HEK293 (cell line): Measurements from ENCODE around the gene TPSG1.

Source experiments
- CTCF ChIA-PET: fragments of 350-600 bp; formaldehyde crosslinking; extraction: SDS; loops from one replicate; lab custom pipeline; 2021; ENCODE audit warnings: antibody characterized with exemption; lab: Yijun Ruan, JAX
- POLR2A ChIA-PET: fragments of 300-600 bp; formaldehyde crosslinking; extraction: SDS; loops from one replicate; lab custom pipeline; 2020; ENCODE audit warnings: antibody characterized with exemption, inconsistent platforms; lab: Yijun Ruan, JAX
- H3K27ac ChIP-seq: fragments of 200-500 bp; sonication (Bioruptor generic); 2 replicates; pipeline ENCODE4 v1.5.1; 2014; ENCODE audit warnings: low read depth, low read length, control low read depth, inconsistent platforms; ENCODE audit errors: extremely low read depth
- H3K36me3 ChIP-seq, 2 experiments: fragments of 200-500 bp in 1 of 2; sonication (Bioruptor generic) in 1 of 2; 1 replicate in 1 of 2; 2 replicates in 1 of 2; pipeline ENCODE4 v1.5.1; 2014 to 2017; ENCODE audit warnings: inconsistent platforms in 2 of 2, low read length in 2 of 2; ENCODE audit not compliant: control insufficient read depth in 2 of 2, insufficient read depth in 1 of 2
- H3K4me1 ChIP-seq: fragments of 200-500 bp; sonication (Bioruptor generic); 2 replicates; pipeline ENCODE4 v1.5.1; 2014; ENCODE audit warnings: mild to moderate bottlenecking, low read length, inconsistent platforms; ENCODE audit not compliant: control insufficient read depth, insufficient read depth
- H3K4me3 ChIP-seq: 2 replicates; pipeline ENCODE4 v1.5.1; 2011; ENCODE audit warnings: low read depth, mild to moderate bottlenecking, control low read depth, low read length, moderate library complexity
- H3K9me3 ChIP-seq: fragments of 200-500 bp; sonication (Bioruptor generic); 2 replicates; pipeline ENCODE4 v1.5.1; 2014; ENCODE audit warnings: low read depth, low read length, inconsistent platforms; ENCODE audit not compliant: control insufficient read depth, insufficient read depth
- GFI1B ChIP-seq: fragments of 450-650 bp; formaldehyde crosslinking; IDR thresholded peaks from 2 replicates; pipeline ENCODE4 v1.5.1; 2016; ENCODE audit warnings: missing biosample characterization, missing genetic modification characterization
- KLF1 ChIP-seq: fragments of 450-650 bp; formaldehyde crosslinking; IDR thresholded peaks from 2 replicates; pipeline ENCODE4 v1.5.1; 2016; ENCODE audit warnings: missing biosample characterization, missing genetic modification characterization
- KLF8 ChIP-seq: fragments of 450-650 bp; formaldehyde crosslinking; IDR thresholded peaks from 2 replicates; pipeline ENCODE4 v1.5.1; 2016; ENCODE audit warnings: missing biosample characterization, missing genetic modification characterization
- PRDM1 ChIP-seq: fragments of 450-650 bp; formaldehyde crosslinking; IDR thresholded peaks from 2 replicates; pipeline ENCODE4; 2016; ENCODE audit warnings: missing biosample characterization, missing genetic modification characterization
- RBAK ChIP-seq: fragments of 450-650 bp; formaldehyde crosslinking; IDR thresholded peaks from 2 replicates; pipeline ENCODE4 v1.5.1; 2016; ENCODE audit warnings: missing biosample characterization, missing genetic modification characterization
- SP2 ChIP-seq: fragments of 450-650 bp; formaldehyde crosslinking; IDR thresholded peaks from 2 replicates; pipeline ENCODE4 v1.5.1; 2016; ENCODE audit warnings: missing biosample characterization, missing genetic modification characterization
- TRIM28 ChIP-seq: IDR thresholded peaks from 2 replicates; pipeline ENCODE4 v1.6.1; 2011; ENCODE audit warnings: low read length, control low read depth, borderline replicate concordance
- ZBTB6 ChIP-seq: fragments of 450-650 bp; formaldehyde crosslinking; IDR thresholded peaks from 2 replicates; pipeline ENCODE4 v1.5.1; 2017; ENCODE audit warnings: missing biosample characterization, missing genetic modification characterization
- ZEB2 ChIP-seq: fragments of 450-650 bp; formaldehyde crosslinking; IDR thresholded peaks from 2 replicates; pipeline ENCODE4 v1.5.1; 2016; ENCODE audit warnings: missing biosample characterization, missing genetic modification characterization
- ZNF121 ChIP-seq: fragments of 450-650 bp; formaldehyde crosslinking; IDR thresholded peaks from 2 replicates; pipeline ENCODE4 v1.5.1; 2016; ENCODE audit warnings: missing biosample characterization, missing genetic modification characterization
- TF ChIP-seq, protein P1 (sequence below): fragments of 450-650 bp; IDR thresholded peaks from 2 replicates; pipeline ENCODE4 v1.5.1; 2018; ENCODE audit warnings: missing biosample characterization, missing genetic modification characterization

The TPSG1 gene

GRCh38 chr16:1213796-1214372, 11.2 kb downstream of the TPSG1 start:
- H3K36me3 ChIP-seq: peaks cover 0 to 24% of the 10 kb centered on the region in 2 experiments; a peak in 1 of 3 replicates
- no peak overlapping the region for H3K4me3 ChIP-seq
- H3K9me3 ChIP-seq: no peaks in the 10 kb centered on the region
- POLR2A ChIA-PET: no interaction called here
- CTCF ChIA-PET: interaction anchor here (0.5 to 1.1 kb wide), 2 partner anchors 157 to 277 kb away, joined by 3 to 8 read pairs; no protein-coding TSS in a partner anchor
- TF ChIP-seq GFI1B (tag by site-specific recombination) (no peak), KLF1 (tag by site-specific recombination) (peak; percentile 96), SP2 (tag by site-specific recombination) (peak; percentile 25; the same call in 1 of the 2 replicates)
- no peaks in the 10 kb centered on the region for H3K4me1 ChIP-seq
- no peak overlapping the region for H3K27ac ChIP-seq

GRCh38 chr16:1213231-1213630, 11.8 kb downstream of the TPSG1 start:
- ChIA-PET CTCF (no interaction called here), POLR2A (no interaction called here)
- H3K36me3 ChIP-seq: peaks cover 0 to 24% of the 10 kb centered on the region in 2 experiments; a peak in 1 of 3 replicates

GRCh38 chr16:1212616-1213194, 12.4 kb downstream of the TPSG1 start:
- POLR2A ChIA-PET: no interaction called here
- CTCF ChIA-PET: no interaction called here

More at GRCh38 chr16:1213231-1213630, 11.8 kb downstream of the TPSG1 start:
- Histone ChIP-seq H3K4me1 (no peaks in the 10 kb centered on the region), H3K9me3 (no peaks in the 10 kb centered on the region), H3K4me3 (no peak overlapping the region), H3K27ac (no peak overlapping the region)
- TF ChIP-seq TRIM28 (no peak), ZNF121 (tag by site-specific recombination) (no peak), PRDM1 (tag by site-specific recombination) (no peak)

DNA sequence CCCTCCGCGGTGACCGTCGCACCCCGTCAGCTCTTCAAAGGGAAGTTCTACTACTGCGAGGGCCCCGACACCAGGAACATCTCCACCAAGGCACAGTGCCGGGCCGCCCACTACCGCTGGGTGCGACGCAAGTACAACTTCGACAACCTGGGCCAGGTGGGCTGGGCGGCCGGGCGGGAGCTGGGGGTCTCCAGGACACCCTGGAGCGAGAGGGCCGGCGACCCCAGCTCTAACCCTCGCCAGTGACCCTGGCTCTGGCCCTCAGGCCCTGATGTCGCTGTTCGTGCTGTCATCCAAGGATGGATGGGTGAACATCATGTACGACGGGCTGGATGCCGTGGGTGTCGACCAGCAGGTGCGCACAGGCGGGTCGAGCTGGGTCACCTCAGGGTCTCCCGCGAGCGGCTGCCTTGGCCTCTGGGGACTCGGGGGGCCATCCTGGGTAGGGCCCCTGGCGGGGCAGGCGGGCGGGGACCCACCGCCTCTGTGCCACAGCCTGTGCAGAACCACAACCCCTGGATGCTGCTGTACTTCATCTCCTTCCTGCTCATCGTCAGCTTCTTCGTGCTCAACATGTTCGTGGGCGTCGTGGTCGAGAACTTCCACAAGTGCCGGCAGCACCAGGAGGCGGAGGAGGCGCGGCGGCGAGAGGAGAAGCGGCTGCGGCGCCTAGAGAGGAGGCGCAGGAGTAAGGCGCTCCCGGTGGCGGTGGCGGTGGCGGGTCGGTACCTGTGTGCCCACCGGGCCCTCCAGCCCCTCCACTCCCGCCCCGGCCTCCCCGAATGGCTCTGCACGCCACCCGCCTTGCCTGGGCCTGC, 13.4 kb downstream of the TPSG1 start:
- Histone ChIP-seq H3K9me3 (no peaks in the 10 kb centered on the region), H3K4me1 (no peaks in the 10 kb centered on the region)
- no peak for TF ChIP-seq RBAK (tag by site-specific recombination)
- peak; percentile 54; the same call in 1 of the 2 replicates for TF ChIP-seq KLF8
- peak; percentile 71 for TF ChIP-seq KLF1 (tag by site-specific recombination)
- TF ChIP-seq, all 188 proteins: peak for 2
- H3K4me3 ChIP-seq: no peak overlapping the region
- ChIA-PET POLR2A (no interaction called here), CTCF (no interaction called here)
- peaks cover 0 to 11% of the 10 kb centered on the region in 2 experiments; a peak in 1 of 3 replicates for H3K36me3 ChIP-seq
- no peak overlapping the region for H3K27ac ChIP-seq

More at GRCh38 chr16:1212616-1213194, 12.4 kb downstream of the TPSG1 start:
- Histone ChIP-seq H3K4me1 (no peaks in the 10 kb centered on the region), H3K4me3 (no peak overlapping the region)
- TF ChIP-seq KLF8: no peak
- peak; percentile 98 for TF ChIP-seq KLF1 (tag by site-specific recombination)
- TF ChIP-seq, all 188 proteins: peak for 1
- Histone ChIP-seq H3K27ac (no peak overlapping the region), H3K36me3 (peaks cover 0 to 20% of the 10 kb centered on the region in 2 experiments; a peak in 1 of 3 replicates), H3K9me3 (no peaks in the 10 kb centered on the region)

DNA sequence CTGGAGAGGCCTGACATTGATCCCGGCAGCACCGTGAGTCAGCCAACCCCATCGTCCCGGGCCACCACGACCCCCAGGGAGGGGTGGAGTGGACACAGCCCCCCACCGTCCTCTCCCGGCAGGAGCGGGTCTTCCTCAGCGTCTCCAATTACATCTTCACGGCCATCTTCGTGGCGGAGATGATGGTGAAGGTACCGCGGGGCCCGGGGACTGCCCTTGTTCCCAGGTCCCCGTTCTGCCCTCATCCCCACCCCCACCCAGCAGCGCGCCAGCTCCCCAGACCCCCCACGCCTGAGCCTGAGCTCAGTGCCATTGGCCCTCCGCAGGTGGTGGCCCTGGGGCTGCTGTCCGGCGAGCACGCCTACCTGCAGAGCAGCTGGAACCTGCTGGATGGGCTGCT, 14.6 kb downstream of the TPSG1 start:
- ChIA-PET CTCF (no interaction called here), POLR2A (no interaction called here)
- H3K36me3 ChIP-seq: peaks cover 0 to 11% of the 10 kb centered on the region in 2 experiments; a peak in 1 of 3 replicates
- no peak for TF ChIP-seq ZBTB6
- TF ChIP-seq, protein P1, sequence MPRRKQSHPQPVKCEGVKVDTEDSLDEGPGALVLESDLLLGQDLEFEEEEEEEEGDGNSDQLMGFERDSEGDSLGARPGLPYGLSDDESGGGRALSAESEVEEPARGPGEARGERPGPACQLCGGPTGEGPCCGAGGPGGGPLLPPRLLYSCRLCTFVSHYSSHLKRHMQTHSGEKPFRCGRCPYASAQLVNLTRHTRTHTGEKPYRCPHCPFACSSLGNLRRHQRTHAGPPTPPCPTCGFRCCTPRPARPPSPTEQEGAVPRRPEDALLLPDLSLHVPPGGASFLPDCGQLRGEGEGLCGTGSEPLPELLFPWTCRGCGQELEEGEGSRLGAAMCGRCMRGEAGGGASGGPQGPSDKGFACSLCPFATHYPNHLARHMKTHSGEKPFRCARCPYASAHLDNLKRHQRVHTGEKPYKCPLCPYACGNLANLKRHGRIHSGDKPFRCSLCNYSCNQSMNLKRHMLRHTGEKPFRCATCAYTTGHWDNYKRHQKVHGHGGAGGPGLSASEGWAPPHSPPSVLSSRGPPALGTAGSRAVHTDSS (tag by site-specific recombination): 0 out of 2 replicates have a peak, but pooled peaks have one; percentile 28
- TF ChIP-seq ZEB2: no peak
- no peaks in the 10 kb centered on the region for H3K9me3 ChIP-seq
- H3K4me1 ChIP-seq: no peaks in the 10 kb centered on the region
- no peak overlapping the region for H3K4me3 ChIP-seq
- H3K27ac ChIP-seq: no peak overlapping the region
